C4-2B (cell line): ENCODE measurements around the gene DAB2.

Experiments
- ZFX ChIP-seq: fragments of 450-650 bp; IDR thresholded peaks from 2 replicates; pipeline ENCODE4 v1.6.1; 2017
- TF ChIP-seq, protein P1 (sequence below): fragments of 450-650 bp; conservative IDR thresholded peaks from 2 replicates; pipeline ENCODE4 v1.5.1; 2017; ENCODE audit warnings: mild to moderate bottlenecking

DNA sequence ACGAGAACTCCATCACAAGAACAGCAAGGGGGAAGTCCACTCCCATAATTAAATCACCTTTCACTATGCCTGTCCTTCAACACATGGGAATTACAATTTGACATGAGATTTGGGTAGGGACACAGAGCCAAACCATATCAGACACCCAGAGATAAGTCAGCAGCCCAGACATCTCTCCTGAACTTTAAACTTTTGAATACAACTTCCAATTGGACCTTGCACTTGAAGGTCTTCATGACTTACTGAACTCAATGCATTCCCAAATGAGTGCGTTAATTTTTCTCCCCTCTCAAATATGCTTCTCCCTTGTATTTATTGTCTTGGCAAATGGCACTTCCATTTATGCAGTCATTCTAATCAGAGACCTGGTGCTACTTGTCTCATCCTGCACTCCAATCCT lies 72.6 kb downstream of the DAB2 start:
- TF ChIP-seq, protein P1, sequence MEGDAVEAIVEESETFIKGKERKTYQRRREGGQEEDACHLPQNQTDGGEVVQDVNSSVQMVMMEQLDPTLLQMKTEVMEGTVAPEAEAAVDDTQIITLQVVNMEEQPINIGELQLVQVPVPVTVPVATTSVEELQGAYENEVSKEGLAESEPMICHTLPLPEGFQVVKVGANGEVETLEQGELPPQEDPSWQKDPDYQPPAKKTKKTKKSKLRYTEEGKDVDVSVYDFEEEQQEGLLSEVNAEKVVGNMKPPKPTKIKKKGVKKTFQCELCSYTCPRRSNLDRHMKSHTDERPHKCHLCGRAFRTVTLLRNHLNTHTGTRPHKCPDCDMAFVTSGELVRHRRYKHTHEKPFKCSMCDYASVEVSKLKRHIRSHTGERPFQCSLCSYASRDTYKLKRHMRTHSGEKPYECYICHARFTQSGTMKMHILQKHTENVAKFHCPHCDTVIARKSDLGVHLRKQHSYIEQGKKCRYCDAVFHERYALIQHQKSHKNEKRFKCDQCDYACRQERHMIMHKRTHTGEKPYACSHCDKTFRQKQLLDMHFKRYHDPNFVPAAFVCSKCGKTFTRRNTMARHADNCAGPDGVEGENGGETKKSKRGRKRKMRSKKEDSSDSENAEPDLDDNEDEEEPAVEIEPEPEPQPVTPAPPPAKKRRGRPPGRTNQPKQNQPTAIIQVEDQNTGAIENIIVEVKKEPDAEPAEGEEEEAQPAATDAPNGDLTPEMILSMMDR, result no peak
- no peak for TF ChIP-seq ZFX
